Subcutaneous abdominal adipose tissue (tissue), 5 donors: Measurements from ENCODE around the gene SH3GL2.

Experiments
- H3K27ac ChIP-seq: one replicate; pipeline ENCODE4 v1.7.0; 2013; ENCODE audit warnings: low read depth, mild to moderate bottlenecking, inconsistent platforms, low read length, moderate library complexity
- H3K27me3 ChIP-seq, 5 donors: one replicate each; pipeline ENCODE4 v1.7.0; 2013; ENCODE audit warnings: low read length in 5 of 5, inconsistent platforms in 1 of 5; ENCODE audit not compliant: control insufficient read depth in 5 of 5, insufficient read depth in 4 of 5
- H3K36me3 ChIP-seq, 5 donors: one replicate each; pipeline ENCODE4 v1.7.0; 2013; ENCODE audit warnings: low read length in 5 of 5; ENCODE audit not compliant: control insufficient read depth in 5 of 5, insufficient read depth in 5 of 5
- H3K4me1 ChIP-seq, 5 donors: one replicate each; pipeline ENCODE4 v1.7.0; 2013; ENCODE audit warnings: low read length in 5 of 5, mild to moderate bottlenecking in 3 of 5, moderate library complexity in 1 of 5; ENCODE audit not compliant: control insufficient read depth in 5 of 5, insufficient read depth in 5 of 5
- H3K4me3 ChIP-seq, 5 donors: one replicate each; pipeline ENCODE4 v1.7.0; 2013; ENCODE audit warnings: low read length in 5 of 5, low read depth in 1 of 5
- H3K9ac ChIP-seq, 5 donors: one replicate each; pipeline ENCODE4 v1.7.0; 2013; ENCODE audit warnings: low read length in 5 of 5, mild to moderate bottlenecking in 4 of 5, moderate library complexity in 3 of 5
- H3K9me3 ChIP-seq, 5 donors: one replicate each; pipeline ENCODE4 v1.7.0; 2013; ENCODE audit warnings: low read length in 5 of 5; ENCODE audit not compliant: control insufficient read depth in 5 of 5
- donor health status: healthy.
- donor health status: healthy.
- donor health status: healthy.
- donor health status: healthy.
- donor health status: healthy.

The SH3GL2 gene

DNA sequence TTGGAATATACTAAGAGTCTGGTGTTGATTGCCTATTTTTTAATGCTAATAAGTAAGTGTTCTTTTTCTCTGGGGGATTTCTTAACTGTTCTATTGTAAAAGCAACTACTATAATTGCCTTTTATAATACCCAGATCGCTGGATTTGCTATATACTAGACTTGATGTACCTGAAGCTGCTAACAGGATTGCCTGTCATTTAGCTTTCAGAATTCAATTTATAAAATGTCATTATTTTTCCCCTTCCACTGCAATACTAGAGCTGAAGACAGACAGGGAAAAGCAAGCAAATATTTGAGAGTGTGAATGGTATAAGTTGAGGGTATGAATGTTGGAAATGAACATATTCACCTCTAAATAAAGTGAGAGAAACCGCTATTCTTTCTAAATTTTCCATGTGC lies 115.5 kb downstream of the SH3GL2 start:
- H3K4me3 ChIP-seq = no peak overlapping the region
- no peaks in the 10 kb centered on the region for H3K36me3 ChIP-seq
- H3K9me3 ChIP-seq = no peaks in the 10 kb centered on the region
- no peak overlapping the region for H3K27ac ChIP-seq
- no peak overlapping the region for H3K9ac ChIP-seq
- H3K4me1 ChIP-seq = no peaks in the 10 kb centered on the region
- no peaks in the 10 kb centered on the region for H3K27me3 ChIP-seq

DNA sequence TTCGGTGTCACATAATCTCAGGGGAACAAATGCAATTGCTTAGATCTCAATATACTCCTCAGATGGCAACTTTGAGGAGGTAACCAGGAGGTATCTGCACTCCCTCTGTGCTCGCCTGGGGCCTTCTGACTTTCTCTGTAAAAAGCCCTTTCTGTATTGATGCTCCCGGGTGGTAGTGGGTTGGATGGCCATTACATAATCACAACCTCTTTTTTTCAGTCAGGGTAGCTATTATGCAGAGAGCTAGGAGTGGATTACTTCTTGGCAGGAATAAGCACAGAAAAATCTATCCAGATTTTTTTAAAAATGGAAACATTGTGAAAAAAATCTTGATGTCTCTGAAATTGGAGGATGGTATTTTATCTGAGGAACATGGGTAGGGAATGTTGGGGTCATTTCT lies 116.6 kb downstream of the SH3GL2 start:
- H3K27me3 ChIP-seq = no peaks in the 10 kb centered on the region
- H3K9ac ChIP-seq = no peak overlapping the region
- no peaks in the 10 kb centered on the region for H3K9me3 ChIP-seq
- no peaks in the 10 kb centered on the region for H3K4me1 ChIP-seq
- H3K36me3 ChIP-seq = no peaks in the 10 kb centered on the region
- H3K27ac ChIP-seq = no peak overlapping the region
- no peak overlapping the region for H3K4me3 ChIP-seq

DNA sequence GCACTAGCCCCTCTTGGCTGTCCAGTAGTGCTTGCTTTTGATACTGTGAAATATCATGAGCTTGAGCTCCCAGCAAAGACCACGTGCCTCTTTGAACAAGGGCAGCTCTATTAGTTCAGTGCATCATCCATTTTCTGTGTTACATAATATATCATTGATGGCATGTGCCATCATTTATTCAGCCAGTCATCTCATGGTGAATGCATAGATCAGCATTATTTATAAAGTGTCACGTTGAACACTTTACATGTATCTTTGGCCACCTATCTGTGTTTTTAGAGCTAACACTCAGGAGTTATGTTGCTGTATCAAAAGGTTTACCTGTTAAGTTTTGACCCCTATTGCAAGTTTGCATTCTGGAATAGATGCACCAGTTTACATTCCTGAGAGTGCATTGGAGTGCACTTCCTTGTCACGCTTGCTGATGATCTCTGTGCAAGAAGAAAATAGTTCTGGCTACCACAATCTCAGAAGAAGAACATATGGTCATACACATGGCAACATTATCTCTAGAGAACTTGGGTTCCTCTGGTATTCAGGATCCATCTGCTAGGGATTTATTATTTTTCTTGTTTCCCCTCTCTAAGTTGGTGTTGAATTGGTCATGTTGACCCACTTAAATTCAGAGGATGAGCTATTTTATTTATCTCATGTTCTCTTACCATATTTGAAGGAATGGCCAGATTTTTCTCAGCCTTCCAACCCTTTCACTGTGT lies 120.9 kb downstream of the SH3GL2 start:
- Histone ChIP-seq H3K9ac (no peak overlapping the region), H3K27ac (no peak overlapping the region), H3K9me3 (no peaks in the 10 kb centered on the region), H3K27me3 (no peaks in the 10 kb centered on the region), H3K36me3 (no peaks in the 10 kb centered on the region), H3K4me1 (no peaks in the 10 kb centered on the region), H3K4me3 (no peak overlapping the region)

DNA sequence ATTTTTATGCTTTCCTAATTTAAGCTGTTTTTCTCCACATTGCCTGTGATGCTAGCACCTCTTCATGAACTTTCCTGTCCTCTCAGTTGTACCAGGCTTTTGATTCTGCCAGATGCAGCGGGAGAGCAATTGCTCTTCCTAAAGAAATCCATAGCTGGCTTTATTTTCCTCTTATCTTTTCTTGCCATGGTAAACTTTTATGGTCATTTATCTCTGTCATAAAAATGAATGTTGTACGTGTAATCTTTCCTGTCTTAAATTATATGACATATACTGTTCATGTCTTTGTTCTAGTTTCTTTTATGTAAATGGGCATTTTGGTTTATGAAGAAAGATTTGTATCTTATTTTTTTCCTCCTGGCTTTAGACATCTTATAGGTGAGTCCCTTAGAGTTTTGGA lies 127.5 kb downstream of the SH3GL2 start:
- H3K27ac ChIP-seq = no peak overlapping the region
- no peak overlapping the region for H3K9ac ChIP-seq
- H3K4me1 ChIP-seq = no peaks in the 10 kb centered on the region
- H3K4me3 ChIP-seq = no peak overlapping the region
- H3K27me3 ChIP-seq = no peaks in the 10 kb centered on the region
- peaks cover 0 to 7% (median 2%) of the 10 kb centered on the region in 5 donors for H3K9me3 ChIP-seq
- H3K36me3 ChIP-seq = no peaks in the 10 kb centered on the region

DNA sequence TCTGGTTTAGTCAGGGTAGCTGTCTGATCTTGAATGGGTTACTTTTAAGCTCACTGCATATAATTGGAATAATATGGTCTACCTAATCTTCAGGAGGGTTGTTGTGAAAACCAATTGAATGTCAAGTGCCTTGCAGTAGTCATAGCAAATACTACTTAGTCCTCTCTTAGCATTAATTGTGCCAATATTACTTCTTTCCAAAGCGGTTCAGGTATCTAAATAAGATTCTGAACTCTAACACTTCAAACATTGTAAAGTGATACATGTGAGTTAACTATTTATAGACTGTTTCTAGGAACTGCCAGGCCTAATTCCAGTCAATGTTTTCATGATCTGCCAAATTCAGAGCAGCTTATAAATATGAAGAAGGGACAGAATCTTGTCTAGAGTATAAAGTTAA lies 140.2 kb downstream of the SH3GL2 start:
- Histone ChIP-seq H3K9ac (no peak overlapping the region), H3K27ac (no peak overlapping the region), H3K9me3 (peaks cover 0 to 11% (median 7%) of the 10 kb centered on the region in 5 donors), H3K4me3 (no peak overlapping the region), H3K4me1 (no peaks in the 10 kb centered on the region), H3K27me3 (no peaks in the 10 kb centered on the region), H3K36me3 (no peaks in the 10 kb centered on the region)

DNA sequence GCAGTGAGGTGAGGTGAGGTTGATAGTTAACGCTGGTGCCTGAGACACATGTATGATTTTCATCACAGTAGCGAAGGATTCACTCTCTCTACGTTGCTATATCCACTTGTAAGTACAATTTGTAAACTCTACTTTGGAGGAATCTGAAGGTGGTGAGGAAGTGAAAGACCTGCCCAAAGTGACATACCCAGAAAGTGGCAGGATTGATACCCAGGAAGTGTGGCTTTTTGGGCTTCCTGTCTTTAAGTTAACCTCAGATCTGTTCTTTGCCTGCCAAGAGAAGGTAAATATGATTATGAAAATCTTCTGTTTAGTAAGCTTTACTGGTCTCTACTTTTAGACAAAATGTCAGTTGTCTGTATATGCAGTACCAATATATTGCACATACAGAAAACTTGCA lies 143.1 kb downstream of the SH3GL2 start:
- H3K9ac ChIP-seq = no peak overlapping the region
- H3K36me3 ChIP-seq = no peaks in the 10 kb centered on the region
- no peaks in the 10 kb centered on the region for H3K4me1 ChIP-seq
- H3K9me3 ChIP-seq = peaks cover 0 to 21% (median 16%) of the 10 kb centered on the region in 5 donors
- H3K4me3 ChIP-seq = no peak overlapping the region
- H3K27ac ChIP-seq = no peak overlapping the region
- no peaks in the 10 kb centered on the region for H3K27me3 ChIP-seq

DNA sequence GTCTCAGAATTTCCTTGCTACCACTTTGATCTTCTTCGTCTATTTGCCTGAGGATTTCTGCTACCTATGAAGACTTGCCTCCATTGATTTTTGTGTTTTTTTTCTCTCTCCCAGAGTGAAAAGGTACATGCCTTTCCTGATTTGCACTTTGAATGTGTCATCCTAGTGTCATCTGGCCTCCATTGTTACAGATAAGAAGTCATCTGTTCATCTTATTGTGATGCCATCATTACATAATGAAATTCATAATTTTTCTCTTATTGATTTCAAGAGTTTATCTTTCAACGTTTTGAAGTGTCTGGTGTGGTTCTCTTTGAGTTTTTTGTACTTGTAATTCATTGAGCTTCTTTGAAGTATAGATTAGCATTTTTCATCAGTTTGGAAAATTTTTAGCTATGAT lies 144.8 kb downstream of the SH3GL2 start:
- Histone ChIP-seq H3K27me3 (no peaks in the 10 kb centered on the region), H3K27ac (no peak overlapping the region), H3K4me1 (no peaks in the 10 kb centered on the region), H3K36me3 (no peaks in the 10 kb centered on the region), H3K9me3 (peaks cover 0 to 23% (median 19%) of the 10 kb centered on the region in 5 donors), H3K9ac (no peak overlapping the region), H3K4me3 (no peak overlapping the region)

DNA sequence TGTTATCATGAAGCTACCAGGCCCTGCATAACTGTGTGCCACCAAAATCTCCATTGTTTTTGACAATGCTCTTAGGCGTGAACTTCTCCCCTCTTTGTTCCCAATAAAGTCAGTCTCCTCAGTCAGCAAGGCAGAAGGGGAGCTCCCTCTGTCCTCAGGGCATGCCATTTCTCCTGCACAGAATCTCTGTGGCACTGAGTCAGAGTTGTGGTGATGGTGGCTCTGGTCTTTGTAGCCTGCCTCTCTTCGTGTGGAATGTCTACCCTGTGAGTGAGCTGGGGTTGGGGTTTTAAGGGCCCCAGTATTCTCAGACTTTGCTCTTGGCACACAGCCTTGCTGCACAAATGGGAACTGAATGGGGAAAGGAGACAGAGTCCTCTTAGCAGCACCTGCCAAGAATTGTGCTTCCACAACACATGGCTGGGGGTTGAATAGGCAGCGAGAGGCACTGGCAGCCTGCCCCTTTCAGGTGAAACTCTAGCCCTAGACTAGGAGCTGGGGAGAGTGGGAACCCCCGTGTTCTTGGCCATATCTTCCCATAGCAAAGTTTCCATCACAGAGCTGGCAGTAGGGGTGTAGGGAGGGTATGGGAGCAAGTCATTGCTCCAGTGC lies 146.6 kb downstream of the SH3GL2 start:
- H3K9me3 ChIP-seq = peaks cover 0 to 26% (median 19%) of the 10 kb centered on the region in 5 donors

DNA sequence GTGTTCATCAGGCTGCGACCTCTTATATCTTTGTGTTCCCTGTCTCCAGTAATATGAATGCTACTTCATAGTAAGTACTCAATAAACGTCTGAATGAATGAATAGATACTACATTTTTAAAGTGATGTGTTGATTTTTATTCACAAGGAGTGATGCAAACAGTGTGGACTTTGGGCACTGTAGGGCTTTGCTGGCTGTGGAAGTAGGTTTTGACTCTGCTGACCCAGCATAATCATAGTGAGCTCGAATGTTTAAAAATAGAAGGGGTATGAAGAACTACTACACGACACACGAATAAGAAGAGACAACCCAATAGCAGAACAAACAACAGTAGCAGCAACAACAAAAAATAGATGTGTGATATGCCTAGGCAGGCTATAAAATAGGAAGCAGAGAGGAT lies 147.4 kb downstream of the SH3GL2 start:
- Histone ChIP-seq H3K27me3 (no peaks in the 10 kb centered on the region), H3K9me3 (peaks cover 0 to 26% (median 19%) of the 10 kb centered on the region in 5 donors), H3K9ac (no peak overlapping the region), H3K36me3 (no peaks in the 10 kb centered on the region), H3K4me3 (no peak overlapping the region), H3K27ac (no peak overlapping the region), H3K4me1 (no peaks in the 10 kb centered on the region)

More for the DNA sequence above, 146.6 kb downstream of the SH3GL2 start:
- Histone ChIP-seq H3K4me3 (no peak overlapping the region), H3K27ac (no peak overlapping the region), H3K4me1 (no peaks in the 10 kb centered on the region), H3K9ac (no peak overlapping the region), H3K27me3 (no peaks in the 10 kb centered on the region), H3K36me3 (no peaks in the 10 kb centered on the region)

DNA sequence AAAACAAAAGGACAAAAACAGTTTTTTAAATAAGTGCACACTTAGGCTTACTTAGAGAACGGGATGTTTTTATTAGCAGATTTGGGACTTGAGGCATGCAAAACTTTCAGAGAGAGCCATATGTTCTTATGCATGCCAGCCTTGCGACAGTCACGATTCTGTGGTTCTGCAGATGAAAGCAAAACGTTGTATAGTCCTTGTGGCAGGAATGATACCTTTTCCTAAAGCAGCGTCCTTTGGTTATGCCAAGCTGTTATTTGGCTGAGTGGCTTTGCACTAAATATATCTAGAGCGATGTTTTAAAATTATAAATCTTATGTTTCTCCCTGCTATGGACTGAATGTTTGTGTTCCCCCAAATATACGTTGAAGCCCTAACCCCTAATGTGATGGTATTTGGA lies 152.0 kb downstream of the SH3GL2 start:
- H3K27me3 ChIP-seq = peaks cover 0 to 6% (median 0%) of the 10 kb centered on the region in 5 donors

More for the DNA sequence above, 152.0 kb downstream of the SH3GL2 start:
- Histone ChIP-seq H3K9me3 (peaks cover 0 to 8% (median 7%) of the 10 kb centered on the region in 5 donors), H3K4me3 (no peak overlapping the region), H3K4me1 (no peaks in the 10 kb centered on the region), H3K36me3 (no peaks in the 10 kb centered on the region), H3K9ac (no peak overlapping the region), H3K27ac (no peak overlapping the region)
